Gastrocnemius medialis (tissue), 4 donors: Measurements from ENCODE around the gene DDX10. TPM values are rescaled to one million over a fixed set of nuclear protein-coding genes. Genes with fewer than 3 reads are reported as not detected.

Experiments used
- ATAC-seq, 2 donors: fragments of 150-250 bp; one replicate each; pipeline ENCODE4 v1.9.1; 2016
- DNase-seq, 2 donors: peaks; one replicate each; pipeline ENCODE4 v3.0.0-alpha.2; 2019
- H3K27ac ChIP-seq, 4 donors: fragments of 200-600 bp; sonication (generic); 1 replicate in 1 of 4; 2 replicates in 3 of 4; pipeline ENCODE4 v1.5.1; 2016 to 2018; ENCODE audit warnings: mild to moderate bottlenecking in 2 of 4, moderate library complexity in 1 of 4
- H3K27me3 ChIP-seq, 3 donors: fragments of 200-600 bp; sonication (generic) in 2 of 3; 1 replicate in 1 of 3; 2 replicates in 2 of 3; pipeline versions ENCODE4 v1.5.1 to v1.6.0; 2016 to 2019; ENCODE audit warnings: mild to moderate bottlenecking in 1 of 3, moderate library complexity in 1 of 3
- H3K36me3 ChIP-seq, 2 donors: fragments of 200-600 bp; sonication (generic) in 1 of 2; one replicate each; pipeline ENCODE4 v1.5.1; 2017 to 2018
- H3K4me1 ChIP-seq, 2 donors: fragments of 200-600 bp; sonication (generic) in 1 of 2; one replicate each; pipeline ENCODE4 v1.5.1; 2016 to 2017; ENCODE audit warnings: mild to moderate bottlenecking in 2 of 2
- H3K4me3 ChIP-seq, 4 donors: fragments of 200-600 bp; sonication (generic) in 3 of 4; 1 replicate in 1 of 4; 2 replicates in 3 of 4; pipeline ENCODE4 v1.5.1; 2016 to 2019; ENCODE audit warnings: mild to moderate bottlenecking in 2 of 4
- H3K9me3 ChIP-seq, 3 donors: fragments of 200-600 bp; sonication (generic) in 2 of 3; 1 replicate in 1 of 3; 2 replicates in 2 of 3; pipeline ENCODE4 v1.5.1; 2016 to 2019
- CTCF ChIP-seq, 5 experiments: fragments of 450-650 bp in 3 of 5; fragments of 200-600 bp in 2 of 5; sonication (generic) in 2 of 5; IDR thresholded peaks in 4 of 5; conservative IDR thresholded peaks in 1 of 5; 1 replicate in 4 of 5; 2 replicates in 1 of 5; pipeline ENCODE4 v1.5.1; 2016 to 2019; ENCODE audit warnings: antibody characterized with exemption in 5 of 5, mild to moderate bottlenecking in 3 of 5, moderate library complexity in 3 of 5
- POLR2A ChIP-seq, 2 donors: fragments of 450-650 bp; IDR thresholded peaks; one replicate each; pipeline ENCODE4 v1.6.1; 2017; ENCODE audit warnings: antibody characterized with exemption in 2 of 2, mild to moderate bottlenecking in 2 of 2, moderate library complexity in 2 of 2
- in situ Hi-C, 4 donors: fragments of 200-750 bp; cut with MboI; loops; one replicate each; pipeline versions ENCODE4 v1.15.0 to v1.8.0; 2017; ENCODE audit warnings: low sequenced_read_pairs in 4 of 4
- intact Hi-C: fragments of 100-400 bp; cut with DNase I; formaldehyde crosslinking; loops from one replicate; pipeline ENCODE4 v1.15.1; 2023; ENCODE audit warnings: low total_unique reads
- total RNA-seq, 4 donors: library from RNA; depleted of rRNA; stranded (reverse); fragments of >200 nt; gene quantifications; one replicate each; pipeline versions ENCODE4 v1.1.0 to v1.2.3, GENCODE V29; 2016

Gene DDX10
- total RNA-seq, 4 donors from 2014 or later: 5.0 to 15.0 (median 10.5) TPM

- no peaks in the 10 kb centered on the region for H3K36me3 ChIP-seq
- H3K4me1 ChIP-seq: no peaks in the 10 kb centered on the region
- in situ Hi-C loops: no loop called here
Measured at GRCh38 chr11:108796551-108796950, 131.7 kb downstream of the DDX10 start.

GRCh38 chr11:108797578-108798100 is 132.8 kb downstream of the DDX10 start:
- intact Hi-C loops: no loop called here
- TF ChIP-seq CTCF (IDR thresholded peaks at IDR 0.05 in 4 of 5, conservative IDR thresholded peaks at IDR 0.05 in 1 of 5) (no peak), POLR2A (IDR thresholded peaks at IDR 0.05) (no peak)
- Histone ChIP-seq H3K36me3 (no peaks in the 10 kb centered on the region), H3K4me1 (no peaks in the 10 kb centered on the region), H3K27ac (no peak overlapping the region), H3K27me3 (no peaks in the 10 kb centered on the region), H3K4me3 (no peak overlapping the region), H3K9me3 (no peaks in the 10 kb centered on the region)
- in situ Hi-C loops: no loop called here
- ATAC-seq (no peak), DNase-seq (no peak)

More at GRCh38 chr11:108796551-108796950, 131.7 kb downstream of the DDX10 start:
- DNase-seq (no peak), ATAC-seq (no peak)
- no peak overlapping the region for H3K27ac ChIP-seq
- TF ChIP-seq POLR2A (IDR thresholded peaks at IDR 0.05) (no peak), CTCF (IDR thresholded peaks at IDR 0.05 in 4 of 5, conservative IDR thresholded peaks at IDR 0.05 in 1 of 5) (no peak)
- no peaks in the 10 kb centered on the region for H3K27me3 ChIP-seq
- H3K4me3 ChIP-seq: no peak overlapping the region
- intact Hi-C loops: no loop called here
- H3K9me3 ChIP-seq: no peaks in the 10 kb centered on the region

- H3K27me3 ChIP-seq: no peaks in the 10 kb centered on the region
- no peak for ATAC-seq
- no peaks in the 10 kb centered on the region for H3K9me3 ChIP-seq
- TF ChIP-seq POLR2A (IDR thresholded peaks at IDR 0.05) (no peak), CTCF (IDR thresholded peaks at IDR 0.05 in 4 of 5, conservative IDR thresholded peaks at IDR 0.05 in 1 of 5) (no peak)
- intact Hi-C loops: no loop called here
- no peaks in the 10 kb centered on the region for H3K4me1 ChIP-seq
- DNase-seq: no peak
- no peak overlapping the region for H3K27ac ChIP-seq
- in situ Hi-C loops: no loop called here
- no peak overlapping the region for H3K4me3 ChIP-seq
- H3K36me3 ChIP-seq: no peaks in the 10 kb centered on the region
Measured at GRCh38 chr11:108802492-108802891, 137.6 kb downstream of the DDX10 start.

- TF ChIP-seq CTCF (IDR thresholded peaks at IDR 0.05 in 4 of 5, conservative IDR thresholded peaks at IDR 0.05 in 1 of 5): no peak
- TF ChIP-seq POLR2A (IDR thresholded peaks at IDR 0.05): no peak
- Histone ChIP-seq H3K27ac (no peak overlapping the region), H3K4me3 (no peak overlapping the region), H3K9me3 (no peaks in the 10 kb centered on the region), H3K27me3 (no peaks in the 10 kb centered on the region), H3K4me1 (no peaks in the 10 kb centered on the region), H3K36me3 (no peaks in the 10 kb centered on the region)
- ATAC-seq: no peak
- no peak for DNase-seq
- intact Hi-C loops (no loop called here), in situ Hi-C loops (no loop called here)
Measured at GRCh38 chr11:108803776-108804175, 138.9 kb downstream of the DDX10 start.

- in situ Hi-C loops: no loop called here
Measured at GRCh38 chr11:108804511-108804910, 139.6 kb downstream of the DDX10 start.

More at GRCh38 chr11:108804511-108804910, 139.6 kb downstream of the DDX10 start:
- ATAC-seq (no peak), DNase-seq (no peak)
- TF ChIP-seq CTCF (IDR thresholded peaks at IDR 0.05 in 4 of 5, conservative IDR thresholded peaks at IDR 0.05 in 1 of 5) (no peak), POLR2A (IDR thresholded peaks at IDR 0.05) (no peak)
- H3K4me3 ChIP-seq: no peak overlapping the region
- no peaks in the 10 kb centered on the region for H3K4me1 ChIP-seq
- intact Hi-C loops: no loop called here
- H3K27ac ChIP-seq: no peak overlapping the region
- H3K36me3 ChIP-seq: no peaks in the 10 kb centered on the region
- H3K9me3 ChIP-seq: no peaks in the 10 kb centered on the region
- H3K27me3 ChIP-seq: no peaks in the 10 kb centered on the region
